Measurements from ENCODE around the gene PRKCG. TPM values are rescaled to one million over a fixed set of nuclear protein-coding genes. Genes with fewer than 3 reads are reported as not detected.
A peak's percentile ranks its signal among the peaks of the same experiment; 100 is the strongest.

The PRKCG gene
- total RNA-seq, 1 experiment from 2014 or later, result 0.84 TPM

DNA sequence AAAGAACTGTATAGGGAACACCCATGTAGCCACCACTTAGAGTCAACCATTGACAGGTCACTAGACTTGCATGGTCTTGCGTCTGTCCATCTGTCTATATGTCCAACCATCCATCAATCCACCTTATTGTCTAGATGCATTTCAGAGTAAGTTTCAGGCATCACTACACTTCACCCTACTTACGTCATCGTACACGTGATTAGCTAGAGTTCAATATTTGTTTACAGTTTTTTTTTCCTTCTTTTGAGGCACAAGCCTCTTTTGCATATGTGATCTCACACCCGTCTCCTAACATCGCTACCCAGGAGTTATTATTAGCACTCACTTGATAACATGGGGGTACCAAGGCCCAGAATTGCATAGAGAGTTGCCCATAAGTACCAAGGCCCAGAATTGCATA lies 34.0 kb downstream of the PRKCG start:
- Histone ChIP-seq H3K9me3 (ENCODE audit: low read depth, low read length, poor library complexity, severe bottlenecking) (no peaks in the 10 kb centered on the region), H3K4me3 (ENCODE audit: low read depth, low read length, poor library complexity, severe bottlenecking) (no peak overlapping the region), H3K36me3 (ENCODE audit: insufficient read depth, low read length, poor library complexity, severe bottlenecking) (no peaks in the 10 kb centered on the region), H3K27me3 (replicated peaks; ENCODE audit: insufficient read depth, low read depth, low read length, poor library complexity) (peaks cover 11% of the 10 kb centered on the region), H3K4me1 (ENCODE audit: insufficient read depth, low read length, poor library complexity, severe bottlenecking) (no peaks in the 10 kb centered on the region), H3K27ac (ENCODE audit: low read depth, low read length, poor library complexity, severe bottlenecking) (no peak overlapping the region)
- intact Hi-C loops (cut with micrococcal nuclease; ENCODE audit: unreplicated experiment), result no loop called here
- ChIA-PET POLR2A (ENCODE audit: low non-redundant PET) (no interaction called here), CTCF (no interaction called here)
- BruUV-seq (replicated peaks), result no TSS peak
- DNase-seq (ENCODE audit: low spot score), result no peak
- TF ChIP-seq, protein P1, sequence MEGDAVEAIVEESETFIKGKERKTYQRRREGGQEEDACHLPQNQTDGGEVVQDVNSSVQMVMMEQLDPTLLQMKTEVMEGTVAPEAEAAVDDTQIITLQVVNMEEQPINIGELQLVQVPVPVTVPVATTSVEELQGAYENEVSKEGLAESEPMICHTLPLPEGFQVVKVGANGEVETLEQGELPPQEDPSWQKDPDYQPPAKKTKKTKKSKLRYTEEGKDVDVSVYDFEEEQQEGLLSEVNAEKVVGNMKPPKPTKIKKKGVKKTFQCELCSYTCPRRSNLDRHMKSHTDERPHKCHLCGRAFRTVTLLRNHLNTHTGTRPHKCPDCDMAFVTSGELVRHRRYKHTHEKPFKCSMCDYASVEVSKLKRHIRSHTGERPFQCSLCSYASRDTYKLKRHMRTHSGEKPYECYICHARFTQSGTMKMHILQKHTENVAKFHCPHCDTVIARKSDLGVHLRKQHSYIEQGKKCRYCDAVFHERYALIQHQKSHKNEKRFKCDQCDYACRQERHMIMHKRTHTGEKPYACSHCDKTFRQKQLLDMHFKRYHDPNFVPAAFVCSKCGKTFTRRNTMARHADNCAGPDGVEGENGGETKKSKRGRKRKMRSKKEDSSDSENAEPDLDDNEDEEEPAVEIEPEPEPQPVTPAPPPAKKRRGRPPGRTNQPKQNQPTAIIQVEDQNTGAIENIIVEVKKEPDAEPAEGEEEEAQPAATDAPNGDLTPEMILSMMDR (conservative IDR thresholded peaks at IDR 0.05; ENCODE audit: low read depth, low read length), result no peak
- TF ChIP-seq EZH2 (IDR thresholded peaks at IDR 0.05; ENCODE audit: borderline replicate concordance, low read depth, low read length, poor library complexity, severe bottlenecking), result no peak

DNA sequence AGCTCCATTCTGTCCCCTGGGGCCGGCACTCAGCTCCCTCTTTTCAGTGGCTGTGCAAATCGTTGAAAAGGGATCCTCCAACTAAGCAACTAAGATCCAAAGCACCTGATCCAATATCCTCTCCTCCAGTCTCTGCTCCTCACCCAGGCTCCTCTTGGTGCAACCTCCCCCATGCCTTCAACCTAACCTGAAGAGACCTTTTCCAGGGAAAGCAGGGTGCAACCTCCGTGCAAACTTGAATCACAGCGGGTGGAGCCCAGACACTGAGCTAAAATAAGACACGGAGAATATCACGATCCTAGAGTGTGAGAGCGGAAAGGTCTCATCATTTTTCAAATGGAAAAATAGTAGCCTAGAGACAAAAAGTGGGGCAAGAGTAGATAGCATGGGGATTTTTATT lies 35.4 kb downstream of the PRKCG start:
- no peak overlapping the region for H3K4me3 ChIP-seq (ENCODE audit: low read depth, low read length, poor library complexity, severe bottlenecking)
- DNase-seq (ENCODE audit: low spot score), result no peak
- H3K9me3 ChIP-seq (ENCODE audit: low read depth, low read length, poor library complexity, severe bottlenecking), result no peaks in the 10 kb centered on the region
- POLR2A ChIA-PET (ENCODE audit: low non-redundant PET), result interaction anchor here (0.6 kb wide), 1 partner anchor 140 kb away, joined by 3 read pairs; no protein-coding TSS in a partner anchor
- CTCF ChIA-PET, result interaction anchor here (0.6 to 0.7 kb wide), 2 partner anchors 104 to 135 kb away, joined by 5 to 9 read pairs; no protein-coding TSS in a partner anchor
- H3K27ac ChIP-seq (ENCODE audit: low read depth, low read length, poor library complexity, severe bottlenecking), result no peak overlapping the region
- H3K4me1 ChIP-seq (ENCODE audit: insufficient read depth, low read length, poor library complexity, severe bottlenecking), result no peaks in the 10 kb centered on the region
- intact Hi-C loops (cut with micrococcal nuclease; ENCODE audit: unreplicated experiment), result no loop called here
- H3K36me3 ChIP-seq (ENCODE audit: insufficient read depth, low read length, poor library complexity, severe bottlenecking), result no peaks in the 10 kb centered on the region
- TF ChIP-seq EZH2 (IDR thresholded peaks at IDR 0.05; ENCODE audit: borderline replicate concordance, low read depth, low read length, poor library complexity, severe bottlenecking), result no peak
- TF ChIP-seq, protein P1 (conservative IDR thresholded peaks at IDR 0.05; ENCODE audit: low read depth, low read length), result no peak
- BruUV-seq (replicated peaks), result no TSS peak
- no peaks in the 10 kb centered on the region for H3K27me3 ChIP-seq (replicated peaks; ENCODE audit: insufficient read depth, low read depth, low read length, poor library complexity)

DNA sequence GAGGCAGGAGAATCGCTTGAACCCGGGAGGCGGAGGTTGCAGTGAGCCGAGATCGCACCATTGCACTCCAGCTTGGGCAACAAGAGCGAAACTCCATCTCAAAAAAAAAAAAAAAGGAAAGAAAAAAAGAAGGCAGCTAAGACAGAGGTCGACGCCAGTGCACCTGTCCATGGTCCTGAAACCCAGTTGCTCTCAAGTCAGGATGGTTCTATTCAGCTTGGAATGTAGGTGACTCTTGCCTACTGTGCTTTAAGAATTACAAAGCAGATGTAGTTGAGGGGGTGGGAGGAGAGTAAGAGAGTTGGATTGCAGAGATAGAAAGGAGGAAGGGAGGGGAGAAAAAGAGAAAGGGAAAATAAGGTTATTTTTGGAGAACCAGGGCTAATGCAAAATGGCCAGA lies 45.7 kb downstream of the PRKCG start:
- Histone ChIP-seq H3K27ac (ENCODE audit: low read depth, low read length, poor library complexity, severe bottlenecking) (no peak overlapping the region), H3K36me3 (ENCODE audit: insufficient read depth, low read length, poor library complexity, severe bottlenecking) (no peaks in the 10 kb centered on the region), H3K4me3 (ENCODE audit: low read depth, low read length, poor library complexity, severe bottlenecking) (no peak overlapping the region), H3K27me3 (replicated peaks; ENCODE audit: insufficient read depth, low read depth, low read length, poor library complexity) (no peaks in the 10 kb centered on the region), H3K9me3 (ENCODE audit: low read depth, low read length, poor library complexity, severe bottlenecking) (no peaks in the 10 kb centered on the region), H3K4me1 (ENCODE audit: insufficient read depth, low read length, poor library complexity, severe bottlenecking) (no peaks in the 10 kb centered on the region)
- TF ChIP-seq EZH2 (IDR thresholded peaks at IDR 0.05; ENCODE audit: borderline replicate concordance, low read depth, low read length, poor library complexity, severe bottlenecking), result no peak
- TF ChIP-seq, protein P1 (conservative IDR thresholded peaks at IDR 0.05; ENCODE audit: low read depth, low read length), result no peak
- peak; percentile 57 for DNase-seq (ENCODE audit: low spot score)
- CTCF ChIA-PET, result no interaction called here
- POLR2A ChIA-PET (ENCODE audit: low non-redundant PET), result interaction anchor here (0.6 kb wide), 1 partner anchor 1519 kb away, joined by 26 read pairs; no protein-coding TSS in a partner anchor
- intact Hi-C loops (cut with micrococcal nuclease; ENCODE audit: unreplicated experiment), result no loop called here
- no TSS peak for BruUV-seq (replicated peaks)
